GM23338 (cell line): ENCODE measurements around the gene RBL2. TPM values are rescaled to one million over a fixed set of nuclear protein-coding genes. Genes with fewer than 3 reads are reported as not detected.
A peak's percentile ranks its signal among the peaks of the same experiment; 100 is the strongest.

Source experiments
- ATAC-seq: fragments of 200-7000 bp; cut with Tn5 transposase; 3 replicates; pipeline ENCODE4 v1.9.1; 2020
- DNase-seq: peaks from one replicate; pipeline ENCODE4 v3.0.0-alpha.2; 2015; ENCODE audit warnings: low spot score
- H2AFZ ChIP-seq: fragments of 200-600 bp; sonication (generic); 2 replicates; pipeline ENCODE4 v1.8.0; 2016; ENCODE audit warnings: antibody characterized with exemption, mild to moderate bottlenecking, moderate library complexity
- H3F3A ChIP-seq: fragments of 200-600 bp; sonication (generic); replicated peaks from 2 replicates; pipeline ENCODE4 v1.8.0; 2017; ENCODE audit warnings: antibody characterized with exemption, mixed run types, low read depth
- H3K27ac ChIP-seq: fragments of 200-600 bp; sonication (generic); 2 replicates; pipeline ENCODE4 v1.6.1; 2016; ENCODE audit warnings: low read depth
- H3K27me3 ChIP-seq: fragments of 200-600 bp; sonication (generic); 2 replicates; pipeline ENCODE4 v1.8.0; 2016; ENCODE audit warnings: mild to moderate bottlenecking, mixed run types, moderate library complexity; ENCODE audit not compliant: insufficient read depth
- H3K36me3 ChIP-seq: fragments of 200-600 bp; sonication (generic); 2 replicates; pipeline ENCODE4 v1.8.0; 2016; ENCODE audit warnings: mild to moderate bottlenecking; ENCODE audit not compliant: insufficient read depth
- H3K4me1 ChIP-seq: fragments of 200-600 bp; sonication (generic); 2 replicates; pipeline ENCODE4 v1.8.0; 2016; ENCODE audit warnings: mild to moderate bottlenecking, moderate library complexity; ENCODE audit not compliant: insufficient read depth
- H3K4me2 ChIP-seq: fragments of 200-600 bp; sonication (generic); 2 replicates; pipeline ENCODE4 v1.7.1; 2017; ENCODE audit warnings: mixed run types
- H3K4me3 ChIP-seq: fragments of 200-600 bp; sonication (generic); 2 replicates; pipeline ENCODE4 v1.6.1; 2016; ENCODE audit warnings: mixed run types
- H3K79me2 ChIP-seq: fragments of 200-600 bp; sonication (generic); replicated peaks from 2 replicates; pipeline ENCODE4 v1.8.0; 2017; ENCODE audit warnings: mild to moderate bottlenecking; ENCODE audit not compliant: insufficient read depth
- H3K9me2 ChIP-seq: fragments of 200-600 bp; sonication (generic); 2 replicates; pipeline ENCODE4 v1.8.0; 2017; ENCODE audit not compliant: insufficient read depth
- H4K20me1 ChIP-seq: fragments of 200-600 bp; sonication (generic); replicated peaks from 2 replicates; pipeline ENCODE4 v1.8.0; 2017; ENCODE audit warnings: mild to moderate bottlenecking; ENCODE audit not compliant: insufficient read depth
- H3K27ac Mint-ChIP-seq: 2 replicates; pipeline ENCODE4 v1.8.0; 2020; ENCODE audit warnings: inconsistent platforms, mild to moderate bottlenecking, moderate library complexity, mixed read lengths
- H3K27me3 Mint-ChIP-seq: 3 replicates; pipeline ENCODE4 v1.8.0; 2022; ENCODE audit warnings: low read depth, mild to moderate bottlenecking, moderate library complexity, mixed read lengths, inconsistent platforms; ENCODE audit not compliant: insufficient read depth, poor library complexity
- H3K36me3 Mint-ChIP-seq: 3 replicates; pipeline ENCODE4 v1.8.0; 2021; ENCODE audit warnings: low read depth, mild to moderate bottlenecking, inconsistent platforms, moderate library complexity, mixed read lengths
- H3K4me1 Mint-ChIP-seq: 3 replicates; pipeline ENCODE4 v1.8.0; 2020; ENCODE audit warnings: mild to moderate bottlenecking, inconsistent platforms, mixed read lengths
- H3K4me3 Mint-ChIP-seq: 3 replicates; pipeline ENCODE4 v1.8.0; 2021; ENCODE audit warnings: moderate library complexity, mild to moderate bottlenecking, inconsistent platforms, mixed read lengths
- H3K9me3 Mint-ChIP-seq: 3 replicates; pipeline ENCODE4 v1.8.0; 2020; ENCODE audit warnings: moderate library complexity, mild to moderate bottlenecking, inconsistent platforms, mixed read lengths
- CREB1 ChIP-seq: fragments of 250-450 bp; sonication (Bioruptor Pico); IDR thresholded peaks from 2 replicates; pipeline ENCODE4 v1.5.0; 2020; ENCODE audit warnings: low read depth, mild to moderate bottlenecking, moderate library complexity
- CTCF ChIP-seq, 2 experiments: fragments of 200-600 bp in 1 of 2; sonication (generic) in 1 of 2; conservative IDR thresholded peaks; 2 replicates each; pipeline versions ENCODE4 v1.5.1 to v1.6.1; 2016 to 2017; ENCODE audit warnings: antibody characterized with exemption in 2 of 2, low read depth in 2 of 2, mild to moderate bottlenecking in 2 of 2, moderate library complexity in 1 of 2
- ETS1 ChIP-seq: IDR thresholded peaks from 2 replicates; pipeline ENCODE4 v1.6.1; 2016; ENCODE audit warnings: antibody characterized with exemption
- EZH2 ChIP-seq: fragments of 200-600 bp; sonication (generic); IDR thresholded peaks from one replicate; pipeline ENCODE4 v1.8.0; 2017; ENCODE audit warnings: antibody characterized with exemption, mild to moderate bottlenecking, low read depth; ENCODE audit not compliant: unreplicated experiment
- EZH2phosphoT487 ChIP-seq: fragments of 200-600 bp; sonication (generic); IDR thresholded peaks from one replicate; pipeline ENCODE4 v1.8.1; 2018; ENCODE audit warnings: antibody characterized with exemption; ENCODE audit not compliant: unreplicated experiment
- JUNB ChIP-seq: IDR thresholded peaks from one replicate; pipeline ENCODE4 v1.6.1; 2016; ENCODE audit warnings: antibody characterized with exemption; ENCODE audit not compliant: unreplicated experiment
- NANOG ChIP-seq: IDR thresholded peaks from 2 replicates; pipeline ENCODE4 v1.6.1; 2016; ENCODE audit warnings: antibody characterized with exemption, borderline replicate concordance
- POLR2AphosphoS5 ChIP-seq: IDR thresholded peaks from 2 replicates; pipeline ENCODE4 v1.6.1; 2016; ENCODE audit warnings: antibody characterized with exemption, low read depth
- REST ChIP-seq: IDR thresholded peaks from one replicate; pipeline ENCODE4 v1.6.1; 2018; ENCODE audit warnings: antibody characterized with exemption; ENCODE audit not compliant: unreplicated experiment
- STAT1 ChIP-seq: IDR thresholded peaks from one replicate; pipeline ENCODE4 v1.6.1; 2016; ENCODE audit warnings: antibody characterized with exemption; ENCODE audit not compliant: unreplicated experiment
- ZNF114 ChIP-seq: fragments of 250-450 bp; sonication (Bioruptor Pico); IDR thresholded peaks from 2 replicates; pipeline ENCODE4 v1.5.0; 2020; ENCODE audit warnings: mild to moderate bottlenecking, moderate library complexity
- ZNF331 ChIP-seq: fragments of 250-450 bp; sonication (Bioruptor Pico); IDR thresholded peaks from 2 replicates; pipeline ENCODE4 v1.5.0; 2020; ENCODE audit warnings: low read depth, mild to moderate bottlenecking, moderate library complexity
- ZNF462 ChIP-seq: fragments of 250-450 bp; sonication (Bioruptor Pico); IDR thresholded peaks from 2 replicates; pipeline ENCODE4 v1.5.0; 2020; ENCODE audit warnings: mild to moderate bottlenecking, moderate library complexity
- polyA plus RNA-seq: library from polyadenylated mRNA; unstranded; fragments of >200 nt; fragmentation: Nextera tagmentation; extraction: Ambion mirVana; gene quantifications from 2 replicates; pipeline ENCODE4 v1.2.1, GENCODE V29; 2016
- total RNA-seq: library from RNA; depleted of rRNA; stranded (reverse); fragments of >200 nt; shearing (Covaris generic); gene quantifications from 2 replicates; pipeline ENCODE4 v1.2.3, GENCODE V29; 2014

RBL2 gene
- total and polyA plus RNA-seq, 2 experiments from 2014 or later = 15.4 to 43.3 TPM

- H3K9me2 ChIP-seq = no peaks in the 10 kb centered on the region
- Mint-ChIP-seq H3K27me3 (peaks cover 2% of the 10 kb centered on the region), H3K4me3 (no peak overlapping the region), H3K4me1 (no peaks in the 10 kb centered on the region), H3K36me3 (no peaks in the 10 kb centered on the region), H3K27ac (no peak overlapping the region), H3K9me3 (peaks cover 7% of the 10 kb centered on the region; the same call in 2 of the 3 replicates)
- no peaks in the 10 kb centered on the region for H3K4me1 ChIP-seq
- H3K27ac ChIP-seq = no peak overlapping the region
- DNase-seq = no peak
- H3F3A ChIP-seq = no peaks in the 10 kb centered on the region
- no peak overlapping the region for H3K4me2 ChIP-seq
- no peak overlapping the region for H3K4me3 ChIP-seq
- ATAC-seq = no peak
- no peaks in the 10 kb centered on the region for H3K36me3 ChIP-seq
- H2AFZ ChIP-seq = peak overlapping the region; percentile 10; the same call in 1 of the 2 replicates
- no peaks in the 10 kb centered on the region for H3K79me2 ChIP-seq
- H4K20me1 ChIP-seq = no peaks in the 10 kb centered on the region
- no peaks in the 10 kb centered on the region for H3K27me3 ChIP-seq
- TF ChIP-seq REST (no peak), CREB1 (CRISPR knock-in tag) (no peak), ETS1 (no peak), JUNB (no peak), EZH2phosphoT487 (no peak), POLR2AphosphoS5 (no peak), STAT1 (no peak), ZNF462 (no peak), ZNF331 (no peak), ZNF114 (CRISPR knock-in tag) (no peak), NANOG (no peak), EZH2 (no peak), CTCF (conservative IDR thresholded peaks at IDR 0.05; ENCODE audit: low read depth in 2 of 2) (no peak)
Measured at GRCh38 chr16:53519417-53520091, 85.3 kb downstream of the RBL2 start.
